Left forelimb (tissue), 1 donor: Measurements from ENCODE around the gene GJA9.
A peak's percentile ranks its signal among the peaks of the same experiment; 100 is the strongest.
"Not testable (repeated sequence)": the region's sequence is repeated elsewhere in the genome, so short reads cannot be mapped to it uniquely, and the experiment has no call there.

Source experiments
- DNase-seq: peaks from one replicate; pipeline ENCODE4 v3.0.0-alpha.2; 2018; ENCODE audit warnings: low spot score

GJA9 gene

GRCh38 chr1:38873027-38873969 lies 8.1 kb downstream of the GJA9 start, which contains the start of gene MYCBP:
Gene MYCBP, minus strand, starts transcription at chr1:38873348. Its CDS starts 43 bp downstream, at chr1:38873305.
- peak; percentile 98 for DNase-seq

GRCh38 chr1:38872401-38873026 lies 8.9 kb downstream of the GJA9 start:
- DNase-seq = no peak

GRCh38 chr1:38870996-38871395 lies 10.4 kb downstream of the GJA9 start:
- no peak for DNase-seq

- no peak for DNase-seq
Measured at GRCh38 chr1:38867208-38867607, 14.2 kb downstream of the GJA9 start.

DNA sequence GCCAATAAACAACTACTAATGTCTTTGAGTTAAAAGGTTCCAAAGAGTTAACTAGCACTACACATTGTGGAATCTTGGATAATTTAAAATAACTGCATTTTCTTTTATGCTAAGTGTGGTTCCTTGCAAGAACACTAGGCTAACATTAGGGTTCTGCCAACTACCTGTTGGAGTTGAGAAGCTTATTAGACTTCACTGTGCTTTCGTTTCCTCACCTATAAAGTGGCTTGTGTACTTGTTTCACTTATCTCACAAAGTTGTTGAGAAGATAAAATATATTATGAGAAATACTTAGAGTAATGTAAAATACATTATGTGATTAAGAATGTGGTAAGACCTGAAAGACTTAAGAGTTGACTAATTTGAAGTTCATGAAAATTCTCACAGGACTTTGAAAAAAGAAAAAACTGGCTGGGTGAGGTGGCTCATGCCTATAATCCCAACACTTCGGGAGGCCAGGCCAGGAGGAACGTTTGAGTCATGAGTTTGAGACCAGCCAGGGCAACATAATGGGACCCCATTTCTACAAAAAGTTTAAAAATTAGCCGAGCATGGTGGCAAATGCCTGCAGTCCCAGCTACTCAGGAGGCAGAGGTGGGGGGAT lies 16.2 kb downstream of the GJA9 start:
- no peak for DNase-seq

GRCh38 chr1:38860454-38860795 lies 21.0 kb downstream of the GJA9 start:
- no peak for DNase-seq

DNA sequence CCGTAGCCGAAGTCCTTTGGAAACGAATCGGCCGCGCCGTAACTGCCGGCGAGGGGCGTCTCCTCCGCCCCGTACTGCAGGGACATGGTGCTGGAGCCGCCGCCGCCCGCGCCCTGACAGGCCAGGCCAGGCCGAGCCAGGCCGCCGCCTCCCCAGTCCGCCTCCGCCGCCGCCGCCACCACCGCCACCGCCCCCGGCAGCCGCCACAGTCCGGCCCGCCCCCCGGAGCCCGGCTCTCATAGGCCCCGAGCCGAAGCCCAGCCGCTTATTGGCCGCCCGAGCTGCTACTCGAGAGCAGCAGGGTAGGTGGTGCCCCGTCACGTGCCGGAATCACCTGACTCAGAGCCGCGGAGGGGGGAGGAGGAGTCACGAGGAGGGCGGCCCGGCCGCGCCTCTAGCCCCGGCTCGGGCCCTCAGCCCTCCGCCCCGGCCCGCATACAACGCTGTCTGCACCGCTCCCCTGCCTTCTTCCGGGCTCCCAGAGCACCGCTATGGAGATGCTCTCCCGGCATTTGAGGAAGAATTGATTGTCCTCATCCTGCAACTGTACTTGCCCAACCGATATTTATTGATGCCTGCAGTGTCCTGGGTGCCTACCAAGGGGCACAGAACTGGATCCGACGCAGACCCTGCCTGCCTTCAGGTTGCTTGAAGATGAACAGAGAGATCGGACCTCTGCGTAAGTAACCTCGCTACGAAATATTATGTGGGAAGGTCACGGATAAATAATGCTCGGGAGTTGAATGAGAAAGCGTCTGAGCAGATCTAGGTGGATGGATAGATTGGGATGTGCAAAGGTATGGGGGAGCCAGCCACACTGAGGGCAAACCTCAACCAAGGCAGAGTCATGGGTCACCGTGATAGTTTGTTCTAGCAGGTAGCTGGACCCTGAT lies 21.6 kb downstream of the GJA9 start, which contains the start of gene RRAGC:
Gene RRAGC (minus strand): TSS at position 212 of the 893 bp plus-strand sequence. CDS start 126 bp downstream, at position 86.
- peak; percentile 98 for DNase-seq

GRCh38 chr1:38858833-38859560 lies 22.4 kb downstream of the GJA9 start:
- DNase-seq = peak; percentile 68

DNA sequence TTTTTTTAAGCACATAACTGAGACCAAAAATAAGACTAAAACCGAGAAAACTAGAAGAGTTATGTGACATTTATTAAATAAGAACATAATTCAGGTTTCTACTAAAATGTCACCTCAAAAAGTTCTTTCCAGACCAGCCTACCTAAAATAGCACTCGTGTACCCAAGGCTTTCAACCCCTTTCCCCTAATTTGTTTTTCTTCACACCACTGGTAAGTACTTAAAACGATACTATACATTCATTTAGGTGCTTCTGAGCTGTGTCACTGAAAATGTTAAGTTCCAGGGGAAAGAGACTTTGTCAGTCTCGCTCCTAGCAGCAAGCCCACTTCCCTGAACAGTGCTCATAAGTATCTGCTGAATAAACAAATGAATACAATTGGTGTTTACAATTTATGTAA lies 28.6 kb downstream of the GJA9 start:
- no peak for DNase-seq

GRCh38 chr1:38848071-38848470 lies 33.3 kb downstream of the GJA9 start:
- DNase-seq = no peak

DNA sequence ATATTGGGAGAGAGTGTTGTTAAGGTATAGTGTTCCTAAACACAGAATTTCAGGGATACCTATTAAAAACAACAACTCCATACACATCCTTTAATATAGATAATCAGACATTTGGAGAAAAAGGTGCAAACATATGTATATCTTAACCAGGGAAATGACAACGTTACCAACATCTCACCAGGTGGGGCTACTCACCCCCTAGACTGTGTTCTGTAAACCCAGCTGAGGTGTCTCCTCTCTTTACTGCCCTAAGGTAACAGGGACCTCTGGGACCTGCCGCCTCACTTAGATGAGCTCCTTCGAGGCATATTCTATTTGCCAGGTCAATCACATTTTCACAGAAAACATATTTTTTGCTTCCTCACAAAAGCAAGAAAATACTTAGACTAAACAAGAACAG lies 35.2 kb downstream of the GJA9 start:
- DNase-seq = no peak

GRCh38 chr1:38845088-38845487 lies 36.3 kb downstream of the GJA9 start:
- DNase-seq = not testable (repeated sequence)

DNA sequence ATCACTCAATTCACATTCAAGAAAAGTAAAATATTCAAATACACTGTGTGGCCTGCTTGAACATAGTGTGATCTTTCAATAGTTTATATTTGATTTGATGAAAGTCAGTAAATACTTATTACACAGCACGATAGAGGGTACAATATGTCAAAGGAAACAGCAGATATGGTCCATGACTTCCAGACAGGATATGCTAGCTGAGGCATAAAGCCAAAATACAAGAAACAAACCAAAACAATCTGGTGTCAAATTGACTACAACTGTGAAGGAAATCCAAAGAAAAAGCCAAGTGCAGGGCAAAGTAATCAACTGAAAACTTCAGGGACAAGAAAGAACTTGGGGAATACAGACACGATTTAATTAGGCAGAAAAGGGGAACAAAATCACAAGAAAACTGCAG lies 41.1 kb downstream of the GJA9 start:
- no peak for DNase-seq

DNA sequence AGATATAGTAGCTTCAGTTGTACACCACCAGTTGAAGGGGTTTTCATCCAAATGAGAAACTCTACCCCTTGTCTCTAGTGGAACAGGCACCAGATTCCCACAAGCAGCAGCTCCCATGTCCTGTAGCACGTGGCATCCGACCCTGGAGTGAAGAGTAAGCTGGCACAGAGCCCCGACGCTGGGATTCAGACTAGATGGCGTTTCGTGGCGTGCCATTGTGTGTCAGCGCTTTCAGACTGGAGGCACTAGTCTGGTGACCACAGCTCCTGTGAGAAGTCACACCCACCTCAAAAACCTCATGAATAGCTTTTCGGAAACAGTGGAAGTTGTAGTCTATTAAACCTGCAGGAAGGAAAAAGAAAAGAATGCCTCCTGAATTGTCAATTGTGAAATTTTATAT lies 42.0 kb downstream of the GJA9 start:
- DNase-seq = no peak

DNA sequence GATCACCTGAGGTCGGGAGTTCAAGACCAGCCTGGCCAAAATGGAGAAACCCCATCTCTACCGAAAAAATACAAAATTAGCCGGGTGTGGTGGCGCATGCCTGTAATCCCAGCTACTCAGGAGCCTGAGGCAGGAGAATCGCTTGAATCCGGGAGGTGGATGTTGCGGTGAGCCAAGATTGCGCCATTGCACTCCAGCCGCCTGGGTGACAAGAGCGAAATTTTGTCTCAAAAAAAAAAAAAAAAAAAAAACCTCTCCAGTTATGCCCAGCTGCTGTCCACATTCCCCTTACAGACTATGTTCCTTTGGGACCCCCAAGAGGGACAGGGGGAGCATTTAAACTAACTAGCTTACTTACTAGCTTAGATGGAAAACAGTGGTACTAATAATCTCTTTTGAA lies 45.1 kb downstream of the GJA9 start:
- DNase-seq = not testable (repeated sequence)

DNA sequence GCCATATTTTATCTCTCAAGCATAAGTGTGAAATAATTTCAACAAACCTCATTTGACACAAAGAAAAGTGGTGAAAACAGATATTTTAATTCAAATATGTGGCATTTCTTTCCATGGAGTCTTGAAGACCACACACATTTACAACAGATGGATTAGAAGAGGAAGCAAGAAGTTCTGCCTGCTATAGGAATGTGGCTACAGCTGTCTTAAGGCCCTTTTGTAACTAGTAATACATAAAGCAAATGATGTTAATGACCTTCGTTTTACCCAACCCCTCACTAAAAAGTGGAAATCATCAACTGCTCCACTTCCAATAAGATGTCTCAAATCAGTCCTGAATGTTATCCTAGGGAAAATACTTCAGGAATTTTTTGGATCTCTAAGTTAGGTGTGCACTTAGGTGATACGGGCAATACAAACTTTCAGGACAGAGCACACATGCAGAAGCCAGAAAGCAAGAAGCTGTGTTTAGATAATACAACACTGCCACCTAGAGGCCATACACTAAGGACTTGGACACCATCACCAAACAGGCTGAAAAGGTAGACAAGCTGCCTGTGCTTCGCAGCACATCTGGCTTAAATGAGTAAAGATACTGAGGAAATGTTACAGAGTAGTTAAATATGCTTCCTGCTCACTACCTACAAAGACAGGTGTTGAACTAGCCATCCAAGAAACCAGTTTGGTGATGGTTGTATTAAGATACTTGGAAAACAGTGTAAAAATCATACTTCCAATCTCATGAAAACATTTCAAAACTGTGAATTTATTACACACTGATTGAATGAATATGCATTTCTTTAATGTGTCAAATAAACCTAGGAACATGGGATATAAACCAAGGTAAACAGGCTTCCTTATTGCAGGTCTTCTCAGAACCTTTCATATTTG lies 46.2 kb downstream of the GJA9 start:
- no peak for DNase-seq

DNA sequence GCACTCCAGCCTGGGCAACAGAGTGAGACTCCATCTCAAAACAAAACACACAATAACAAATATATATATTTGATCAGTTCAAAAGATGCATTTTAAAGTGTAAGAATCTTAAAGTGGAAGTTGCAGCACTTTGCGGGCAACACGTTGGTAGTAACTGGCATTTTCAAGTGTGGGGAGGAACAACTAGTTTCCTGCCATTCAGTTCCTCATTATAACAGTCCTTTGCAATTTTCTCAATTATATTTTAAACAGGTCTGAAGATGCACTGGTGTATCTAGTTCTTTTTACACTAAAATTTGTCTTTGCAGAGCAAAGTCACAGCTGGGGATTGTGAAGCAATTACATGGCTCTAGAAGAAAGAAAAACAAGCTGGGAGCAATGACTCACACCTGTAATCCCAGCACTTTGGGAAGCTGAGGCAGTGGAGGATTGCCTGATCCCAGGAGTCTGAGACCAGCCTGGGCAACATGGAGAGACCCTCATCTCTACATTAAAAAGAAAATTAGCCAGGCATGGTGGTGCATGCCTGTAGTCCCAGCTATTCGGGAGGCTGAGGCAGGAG lies 47.1 kb downstream of the GJA9 start:
- DNase-seq = no peak

DNA sequence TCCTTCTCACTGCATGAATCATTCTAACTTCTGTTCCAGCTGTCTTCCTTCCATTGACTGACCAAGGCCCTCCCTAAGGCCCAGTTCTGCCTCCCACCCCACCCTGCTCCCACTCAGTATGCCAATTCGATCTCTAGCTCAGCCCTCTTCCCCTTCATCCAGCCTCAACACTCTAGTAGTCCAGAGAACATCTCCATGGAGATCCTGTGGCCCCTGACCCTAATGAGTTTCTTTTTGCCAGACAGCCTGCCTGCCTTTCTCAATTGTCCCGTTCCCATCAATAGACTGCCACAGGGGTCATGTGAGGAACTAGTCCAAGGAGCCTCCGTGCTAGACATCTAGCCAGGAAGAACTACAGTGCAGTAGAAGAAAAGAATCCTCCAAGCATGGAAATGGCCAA lies 48.2 kb downstream of the GJA9 start:
- DNase-seq = no peak

DNA sequence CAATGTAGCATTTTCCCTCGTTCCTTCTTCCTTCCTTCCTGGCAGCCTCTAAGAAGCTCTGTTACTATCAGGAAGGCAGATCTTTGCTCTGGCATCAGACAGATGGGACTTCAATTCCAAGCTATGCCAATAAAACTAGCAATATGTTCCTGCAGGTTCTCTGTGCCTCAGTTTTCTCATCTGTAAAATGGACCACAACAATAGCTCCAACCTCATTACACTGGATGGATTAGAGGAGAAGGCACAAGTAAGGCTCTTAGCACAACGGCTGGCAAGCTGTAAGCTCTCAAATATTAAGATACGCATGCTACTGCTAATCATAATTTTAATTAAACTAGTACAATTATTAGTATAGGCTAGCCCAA lies 49.0 kb downstream of the GJA9 start:
- DNase-seq = no peak
